GM12878 (cell line): Measurements from ENCODE around the gene TKFC. TPM values are rescaled to one million over a fixed set of nuclear protein-coding genes. Genes with fewer than 3 reads are reported as not detected.

Source experiments
- ATAC-seq: fragments of 200-7000 bp; cut with Tn5 transposase; 3 replicates; pipeline ENCODE4 v1.9.1; 2020; ENCODE audit warnings: mild to moderate bottlenecking, moderate library complexity
- BruUV-seq: library from RNA; stranded (reverse); fragments of 400-500 nt; replicated peaks from 2 replicates; lab custom pipeline; 2021; lab: Mats Ljungman, UMichigan
- CTCF ChIA-PET: fragments of 300-600 bp; sonication (Branson Sonifier 250); formaldehyde crosslinking; extraction: SDS; loops from one replicate; lab custom pipeline; 2021; ENCODE audit warnings: inconsistent platforms; lab: Yijun Ruan, JAX
- POLR2A ChIA-PET: fragments of 350-600 bp; formaldehyde crosslinking; extraction: SDS; loops from one replicate; lab custom pipeline; 2021; ENCODE audit warnings: inconsistent platforms; lab: Charles Lee
- RAD21 ChIA-PET: fragments of 300-600 bp; sonication (Branson Sonifier 250); formaldehyde crosslinking; loops from one replicate; lab custom pipeline; 2023; ENCODE audit warnings: antibody characterized with exemption; ENCODE audit not compliant: unreplicated experiment; lab: Charles Lee
- SMC1A ChIA-PET: fragments of 300-600 bp; sonication (Branson Sonifier 250); formaldehyde crosslinking; loops from one replicate; lab custom pipeline; 2023; ENCODE audit not compliant: unreplicated experiment, uncharacterized antibody; lab: Charles Lee
- DNase-seq: peaks from one replicate; pipeline ENCODE4 v3.0.0-alpha.2; 2011; ENCODE audit warnings: low read depth, low spot score
- FAIRE-seq: peaks from 3 replicates; lab custom pipeline; 2011; peaks lifted over from hg19 to GRCh38; lab: Jason Lieb, UNC
- H2AFZ ChIP-seq: 2 replicates; pipeline ENCODE4 v1.6.0; 2011; ENCODE audit warnings: low read depth, low read length, control low read depth; ENCODE audit not compliant: control insufficient read depth
- H3K27ac ChIP-seq: 2 replicates; pipeline ENCODE4 v1.5.1; 2011; ENCODE audit warnings: control low read depth; ENCODE audit not compliant: control insufficient read depth, insufficient read depth
- H3K27me3 ChIP-seq, 2 experiments: replicated peaks in 1 of 2; 2 replicates each; pipeline versions ENCODE4 v1.6.0 to v1.6.1; 2011; ENCODE audit warnings: low read length in 1 of 2; ENCODE audit not compliant: control insufficient read depth in 2 of 2, insufficient read depth in 2 of 2
- H3K36me3 ChIP-seq, 2 experiments: 2 replicates each; pipeline ENCODE4 v1.5.1; 2011; ENCODE audit warnings: low read length in 1 of 2; ENCODE audit not compliant: control insufficient read depth in 2 of 2, insufficient read depth in 2 of 2
- H3K4me1 ChIP-seq: 2 replicates; pipeline ENCODE4 v1.6.1; 2011; ENCODE audit warnings: mild to moderate bottlenecking, low read length, moderate library complexity, mixed read lengths; ENCODE audit not compliant: control insufficient read depth, insufficient read depth
- H3K4me2 ChIP-seq: 2 replicates; pipeline ENCODE4 v1.6.0; 2011; ENCODE audit warnings: control low read depth; ENCODE audit not compliant: control insufficient read depth, insufficient read depth
- H3K4me3 ChIP-seq: fragments of 200-600 bp; sonication (generic); 2 replicates; pipeline ENCODE4 v1.5.1; 2016
- H3K79me2 ChIP-seq: 2 replicates; pipeline ENCODE4 v1.6.0; 2011; ENCODE audit warnings: low read length; ENCODE audit not compliant: control insufficient read depth, insufficient read depth
- H3K9ac ChIP-seq: 2 replicates; pipeline ENCODE4 v1.8.0; 2011; ENCODE audit warnings: low read length, control low read depth, mixed read lengths; ENCODE audit not compliant: control insufficient read depth, insufficient read depth
- H3K9me3 ChIP-seq: replicated peaks from 3 replicates; pipeline ENCODE4 v1.5.1; 2011; ENCODE audit warnings: mild to moderate bottlenecking, low read length; ENCODE audit not compliant: control insufficient read depth, insufficient read depth
- H4K20me1 ChIP-seq: 2 replicates; pipeline ENCODE4 v1.6.0; 2011; ENCODE audit not compliant: control insufficient read depth, insufficient read depth
- BMI1 ChIP-seq: fragments of 450-650 bp; IDR thresholded peaks from 2 replicates; pipeline ENCODE4 v1.6.1; 2016; ENCODE audit warnings: mild to moderate bottlenecking, moderate library complexity, borderline replicate concordance
- CBFB ChIP-seq: IDR thresholded peaks from 2 replicates; pipeline ENCODE4 v1.6.1; 2016; ENCODE audit warnings: antibody characterized with exemption, low read depth
- IKZF1 ChIP-seq: fragments of 450-650 bp; conservative IDR thresholded peaks from 2 replicates; pipeline ENCODE4 v1.6.1; 2017; ENCODE audit warnings: antibody characterized with exemption, mild to moderate bottlenecking
- NFYA ChIP-seq: IDR thresholded peaks from 2 replicates; pipeline ENCODE4 v1.6.1; 2011; ENCODE audit warnings: low read depth, mild to moderate bottlenecking, low read length, improper control_type of control experiment, borderline replicate concordance
- POLR2AphosphoS5 ChIP-seq: IDR thresholded peaks from 2 replicates; pipeline ENCODE4 v1.6.1; 2011; ENCODE audit warnings: mild to moderate bottlenecking, low read length, inconsistent platforms
- POU2F2 ChIP-seq: IDR thresholded peaks from 3 replicates; pipeline ENCODE4 v1.6.1; 2011; ENCODE audit warnings: low read depth, mild to moderate bottlenecking, low read length, borderline replicate concordance
- SPI1 ChIP-seq: IDR thresholded peaks from 2 replicates; pipeline ENCODE4 v1.6.1; 2011; ENCODE audit warnings: low read depth, mild to moderate bottlenecking, low read length, moderate library complexity, borderline replicate concordance; ENCODE audit not compliant: insufficient read depth
- ZNF217 ChIP-seq: fragments of 450-650 bp; IDR thresholded peaks from 2 replicates; pipeline ENCODE4 v1.6.1; 2017; ENCODE audit warnings: antibody characterized with exemption, mild to moderate bottlenecking
- WGBS: methylation state at CpG from one replicate; pipeline ENCODE4 v1.1.6; 2016; ENCODE audit warnings: low lambda C conversion rate; ENCODE audit not compliant: insufficient replicate concordance, insufficient coverage; ENCODE audit errors: missing lambda C conversion rate; 5-methylcytosine and 5-hydroxymethylcytosine counted together
- in situ Hi-C: fragments of 300-500 bp; cut with MboI; formaldehyde crosslinking; loops from 9 replicates; pipeline ENCODE4 v1.14.3; 2018; ENCODE audit warnings: mixed read lengths
- intact Hi-C: fragments of 100-400 bp; cut with micrococcal nuclease; formaldehyde crosslinking; loops from one replicate; pipeline ENCODE4 v1.14.2; 2022; ENCODE audit not compliant: unreplicated experiment
- polyA plus RNA-seq, 11 experiments: library from polyadenylated mRNA; depleted of rRNA in 4 of 11; unstranded in 6 of 11; stranded (reverse) in 5 of 11; fragments of >200 nt; fragmentation: Nextera tagmentation in 4 of 11; fragmentation: Illumina TruSeq in 1 of 11; extraction: Ambion mirVana in 4 of 11; extraction: Trizol in 1 of 11; gene quantifications; 1 replicate in 1 of 11; 2 replicates in 10 of 11; pipeline versions ENCODE4 v1.2.1 to v1.2.3, GENCODE V29; 2011 to 2016; ENCODE audit warnings: inconsistent platforms in 2 of 11, missing spikeins in 2 of 11, low read depth in 1 of 11
- total RNA-seq, 4 experiments: library from RNA; depleted of rRNA in 3 of 4; stranded (reverse); fragments of >200 nt in 3 of 4; fragmentation: Illumina TruSeq in 1 of 4; extraction: Trizol in 1 of 4; gene quantifications; 2 replicates each; pipeline versions ENCODE4 v1.2.1 to v1.2.3, GENCODE V29; 2013 to 2021
- TF ChIP-seq, protein P1 (sequence below): fragments of 450-650 bp; IDR thresholded peaks from 2 replicates; pipeline ENCODE4 v1.6.1; 2017; ENCODE audit warnings: mild to moderate bottlenecking, low read depth, inconsistent platforms; ENCODE audit not compliant: poor library complexity, severe bottlenecking
- TF ChIP-seq, protein P2 (sequence below): fragments of 450-650 bp; IDR thresholded peaks from 2 replicates; pipeline ENCODE4 v1.6.1; 2017; ENCODE audit warnings: mild to moderate bottlenecking, moderate library complexity
- TF ChIP-seq, protein P3 (sequence below): IDR thresholded peaks from 2 replicates; pipeline ENCODE4 v1.6.1; 2012; ENCODE audit warnings: low read depth, low read length, improper control_type of control experiment
- TF ChIP-seq, protein P4 (sequence below): fragments of 450-650 bp; formaldehyde crosslinking; IDR thresholded peaks from 2 replicates; pipeline ENCODE4 v1.5.0; 2022; ENCODE audit warnings: mild to moderate bottlenecking, missing genetic modification characterization

Gene TKFC
- total and polyA plus RNA-seq, 10 of the 15 experiments (the other 5 are each of a cell fraction or from before 2014, with no cell fraction given): 2.4 to 113 (median 59.0) TPM

DNA sequence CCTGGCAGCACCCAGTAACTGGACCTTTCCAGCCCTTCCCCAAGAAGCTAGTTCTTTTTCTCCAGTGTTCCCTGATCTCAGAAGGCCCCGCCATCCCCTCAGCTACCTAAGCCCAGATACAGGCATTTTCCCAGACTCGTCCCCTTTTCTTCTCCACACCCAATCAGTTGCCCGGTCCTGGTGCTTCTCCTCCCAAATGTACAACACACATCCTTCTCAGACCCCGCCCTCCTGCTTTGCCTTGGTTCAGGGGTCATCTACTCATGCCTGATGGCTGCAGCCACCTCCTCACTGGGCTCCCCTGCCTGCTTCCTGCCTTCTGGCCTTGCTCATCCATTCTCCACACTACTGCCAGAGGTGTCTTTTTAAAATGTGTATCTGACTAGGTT lies 6.5 kb downstream of the TKFC start:
- H3K9me3 ChIP-seq: no peaks in the 10 kb centered on the region
- 60% methylated on average over 4 of the region's 4 CpGs for WGBS
- ATAC-seq (no peak), FAIRE-seq (no peak), DNase-seq (no peak)
- no peak overlapping the region for H3K4me2 ChIP-seq
- H3K27ac ChIP-seq: no peak overlapping the region
- no peaks in the 10 kb centered on the region for H4K20me1 ChIP-seq
- ChIA-PET CTCF (interaction anchor here (1.2 to 10.2 kb wide), 3 partner anchors 22 to 53 kb away, joined by 4 to 729 read pairs (median 387); partner anchors contain the start of genes CYB561A3 and TMEM138), SMC1A (interaction anchor here (0.6 to 8.1 kb wide), 4 partner anchors 18 to 488 kb away, joined by 3 to 414 read pairs (median 123); partner anchors contain the start of genes CYB561A3, TMEM138 and TMEM216), RAD21 (interaction anchor here (1.8 kb wide), 1 partner anchor 16 kb away, joined by 4 read pairs; no protein-coding TSS in a partner anchor), POLR2A (no interaction called here)
- no peak overlapping the region for H2AFZ ChIP-seq
- H3K79me2 ChIP-seq: 0 out of 2 replicates have a peak, but pooled peaks cover under 1% of the 10 kb centered on the region
- no TSS peak for BruUV-seq
- in situ Hi-C loops: loop anchor here (5.0 kb wide), 1 partner anchor 48 kb away; no protein-coding TSS in a partner anchor
- no peak overlapping the region for H3K4me3 ChIP-seq
- peaks cover 0 to 4% of the 10 kb centered on the region in 2 experiments; a peak in 2 of 4 replicates for H3K36me3 ChIP-seq
- no peak overlapping the region for H3K9ac ChIP-seq
- no peaks in the 10 kb centered on the region for H3K27me3 ChIP-seq
- intact Hi-C loops: loop anchor here (10.0 kb wide), 1 partner anchor 85 kb away; no protein-coding TSS in a partner anchor
- peaks cover 6% of the 10 kb centered on the region for H3K4me1 ChIP-seq
- no peak for TF ChIP-seq NFYA
- TF ChIP-seq POLR2AphosphoS5: no peak
- TF ChIP-seq ZNF217: no peak
- TF ChIP-seq, protein P1, sequence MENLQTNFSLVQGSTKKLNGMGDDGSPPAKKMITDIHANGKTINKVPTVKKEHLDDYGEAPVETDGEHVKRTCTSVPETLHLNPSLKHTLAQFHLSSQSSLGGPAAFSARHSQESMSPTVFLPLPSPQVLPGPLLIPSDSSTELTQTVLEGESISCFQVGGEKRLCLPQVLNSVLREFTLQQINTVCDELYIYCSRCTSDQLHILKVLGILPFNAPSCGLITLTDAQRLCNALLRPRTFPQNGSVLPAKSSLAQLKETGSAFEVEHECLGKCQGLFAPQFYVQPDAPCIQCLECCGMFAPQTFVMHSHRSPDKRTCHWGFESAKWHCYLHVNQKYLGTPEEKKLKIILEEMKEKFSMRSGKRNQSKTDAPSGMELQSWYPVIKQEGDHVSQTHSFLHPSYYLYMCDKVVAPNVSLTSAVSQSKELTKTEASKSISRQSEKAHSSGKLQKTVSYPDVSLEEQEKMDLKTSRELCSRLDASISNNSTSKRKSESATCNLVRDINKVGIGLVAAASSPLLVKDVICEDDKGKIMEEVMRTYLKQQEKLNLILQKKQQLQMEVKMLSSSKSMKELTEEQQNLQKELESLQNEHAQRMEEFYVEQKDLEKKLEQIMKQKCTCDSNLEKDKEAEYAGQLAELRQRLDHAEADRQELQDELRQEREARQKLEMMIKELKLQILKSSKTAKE: no peak
- no peak for TF ChIP-seq POU2F2
- TF ChIP-seq SPI1: no peak
- no peak for TF ChIP-seq BMI1
- TF ChIP-seq, protein P2, sequence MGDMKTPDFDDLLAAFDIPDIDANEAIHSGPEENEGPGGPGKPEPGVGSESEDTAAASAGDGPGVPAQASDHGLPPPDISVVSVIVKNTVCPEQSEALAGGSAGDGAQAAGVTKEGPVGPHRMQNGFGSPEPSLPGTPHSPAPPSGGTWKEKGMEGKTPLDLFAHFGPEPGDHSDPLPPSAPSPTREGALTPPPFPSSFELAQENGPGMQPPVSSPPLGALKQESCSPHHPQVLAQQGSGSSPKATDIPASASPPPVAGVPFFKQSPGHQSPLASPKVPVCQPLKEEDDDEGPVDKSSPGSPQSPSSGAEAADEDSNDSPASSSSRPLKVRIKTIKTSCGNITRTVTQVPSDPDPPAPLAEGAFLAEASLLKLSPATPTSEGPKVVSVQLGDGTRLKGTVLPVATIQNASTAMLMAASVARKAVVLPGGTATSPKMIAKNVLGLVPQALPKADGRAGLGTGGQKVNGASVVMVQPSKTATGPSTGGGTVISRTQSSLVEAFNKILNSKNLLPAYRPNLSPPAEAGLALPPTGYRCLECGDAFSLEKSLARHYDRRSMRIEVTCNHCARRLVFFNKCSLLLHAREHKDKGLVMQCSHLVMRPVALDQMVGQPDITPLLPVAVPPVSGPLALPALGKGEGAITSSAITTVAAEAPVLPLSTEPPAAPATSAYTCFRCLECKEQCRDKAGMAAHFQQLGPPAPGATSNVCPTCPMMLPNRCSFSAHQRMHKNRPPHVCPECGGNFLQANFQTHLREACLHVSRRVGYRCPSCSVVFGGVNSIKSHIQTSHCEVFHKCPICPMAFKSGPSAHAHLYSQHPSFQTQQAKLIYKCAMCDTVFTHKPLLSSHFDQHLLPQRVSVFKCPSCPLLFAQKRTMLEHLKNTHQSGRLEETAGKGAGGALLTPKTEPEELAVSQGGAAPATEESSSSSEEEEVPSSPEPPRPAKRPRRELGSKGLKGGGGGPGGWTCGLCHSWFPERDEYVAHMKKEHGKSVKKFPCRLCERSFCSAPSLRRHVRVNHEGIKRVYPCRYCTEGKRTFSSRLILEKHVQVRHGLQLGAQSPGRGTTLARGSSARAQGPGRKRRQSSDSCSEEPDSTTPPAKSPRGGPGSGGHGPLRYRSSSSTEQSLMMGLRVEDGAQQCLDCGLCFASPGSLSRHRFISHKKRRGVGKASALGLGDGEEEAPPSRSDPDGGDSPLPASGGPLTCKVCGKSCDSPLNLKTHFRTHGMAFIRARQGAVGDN: no peak
- TF ChIP-seq, protein P3, sequence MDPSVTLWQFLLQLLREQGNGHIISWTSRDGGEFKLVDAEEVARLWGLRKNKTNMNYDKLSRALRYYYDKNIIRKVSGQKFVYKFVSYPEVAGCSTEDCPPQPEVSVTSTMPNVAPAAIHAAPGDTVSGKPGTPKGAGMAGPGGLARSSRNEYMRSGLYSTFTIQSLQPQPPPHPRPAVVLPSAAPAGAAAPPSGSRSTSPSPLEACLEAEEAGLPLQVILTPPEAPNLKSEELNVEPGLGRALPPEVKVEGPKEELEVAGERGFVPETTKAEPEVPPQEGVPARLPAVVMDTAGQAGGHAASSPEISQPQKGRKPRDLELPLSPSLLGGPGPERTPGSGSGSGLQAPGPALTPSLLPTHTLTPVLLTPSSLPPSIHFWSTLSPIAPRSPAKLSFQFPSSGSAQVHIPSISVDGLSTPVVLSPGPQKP: no peak
- no peak for TF ChIP-seq CBFB
- no peak for TF ChIP-seq IKZF1
- TF ChIP-seq, protein P4, sequence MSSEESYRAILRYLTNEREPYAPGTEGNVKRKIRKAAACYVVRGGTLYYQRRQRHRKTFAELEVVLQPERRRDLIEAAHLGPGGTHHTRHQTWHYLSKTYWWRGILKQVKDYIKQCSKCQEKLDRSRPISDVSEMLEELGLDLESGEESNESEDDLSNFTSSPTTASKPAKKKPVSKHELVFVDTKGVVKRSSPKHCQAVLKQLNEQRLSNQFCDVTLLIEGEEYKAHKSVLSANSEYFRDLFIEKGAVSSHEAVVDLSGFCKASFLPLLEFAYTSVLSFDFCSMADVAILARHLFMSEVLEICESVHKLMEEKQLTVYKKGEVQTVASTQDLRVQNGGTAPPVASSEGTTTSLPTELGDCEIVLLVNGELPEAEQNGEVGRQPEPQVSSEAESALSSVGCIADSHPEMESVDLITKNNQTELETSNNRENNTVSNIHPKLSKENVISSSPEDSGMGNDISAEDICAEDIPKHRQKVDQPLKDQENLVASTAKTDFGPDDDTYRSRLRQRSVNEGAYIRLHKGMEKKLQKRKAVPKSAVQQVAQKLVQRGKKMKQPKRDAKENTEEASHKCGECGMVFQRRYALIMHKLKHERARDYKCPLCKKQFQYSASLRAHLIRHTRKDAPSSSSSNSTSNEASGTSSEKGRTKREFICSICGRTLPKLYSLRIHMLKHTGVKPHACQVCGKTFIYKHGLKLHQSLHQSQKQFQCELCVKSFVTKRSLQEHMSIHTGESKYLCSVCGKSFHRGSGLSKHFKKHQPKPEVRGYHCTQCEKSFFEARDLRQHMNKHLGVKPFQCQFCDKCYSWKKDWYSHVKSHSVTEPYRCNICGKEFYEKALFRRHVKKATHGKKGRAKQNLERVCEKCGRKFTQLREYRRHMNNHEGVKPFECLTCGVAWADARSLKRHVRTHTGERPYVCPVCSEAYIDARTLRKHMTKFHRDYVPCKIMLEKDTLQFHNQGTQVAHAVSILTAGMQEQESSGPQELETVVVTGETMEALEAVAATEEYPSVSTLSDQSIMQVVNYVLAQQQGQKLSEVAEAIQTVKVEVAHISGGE (CRISPR knock-in tag): no peak
